Stimulated activated naive CD8-positive, alpha-beta T cell treated with anti-CD3 and anti-CD28 coated beads, Interleukin-15, amount 100 ng/mL, for 72 hours (primary cell): ENCODE data around the gene NECTIN1.

ENCODE experiments used
- ATAC-seq: fragments of 150-1000 bp; cut with Tn5 transposase; 2 replicates; pipeline ENCODE4 v1.10.0; 2021; ENCODE audit warnings: mild to moderate bottlenecking, moderate library complexity
- DNase-seq, 2 donors: peaks; one replicate each; pipeline ENCODE4 v3.0.0; 2021 to 2022
- H3K27ac Mint-ChIP-seq, 2 donors: one replicate each; pipeline ENCODE4 v1.8.0; 2022; ENCODE audit warnings: mild to moderate bottlenecking in 2 of 2, mixed read lengths in 2 of 2, moderate library complexity in 2 of 2
- H3K27me3 Mint-ChIP-seq: one replicate; pipeline ENCODE4 v1.8.0; 2022; ENCODE audit warnings: mixed read lengths
- H3K4me1 Mint-ChIP-seq: one replicate; pipeline ENCODE4 v1.8.0; 2022; ENCODE audit warnings: mild to moderate bottlenecking, mixed read lengths
- H3K4me3 Mint-ChIP-seq, 2 donors: one replicate each; pipeline ENCODE4 v1.8.0; 2022; ENCODE audit warnings: mild to moderate bottlenecking in 2 of 2, mixed read lengths in 2 of 2, moderate library complexity in 1 of 2
- H3K9me3 Mint-ChIP-seq, 2 donors: one replicate each; pipeline ENCODE4 v1.8.0; 2022; ENCODE audit warnings: mixed read lengths in 2 of 2

The NECTIN1 gene

DNA sequence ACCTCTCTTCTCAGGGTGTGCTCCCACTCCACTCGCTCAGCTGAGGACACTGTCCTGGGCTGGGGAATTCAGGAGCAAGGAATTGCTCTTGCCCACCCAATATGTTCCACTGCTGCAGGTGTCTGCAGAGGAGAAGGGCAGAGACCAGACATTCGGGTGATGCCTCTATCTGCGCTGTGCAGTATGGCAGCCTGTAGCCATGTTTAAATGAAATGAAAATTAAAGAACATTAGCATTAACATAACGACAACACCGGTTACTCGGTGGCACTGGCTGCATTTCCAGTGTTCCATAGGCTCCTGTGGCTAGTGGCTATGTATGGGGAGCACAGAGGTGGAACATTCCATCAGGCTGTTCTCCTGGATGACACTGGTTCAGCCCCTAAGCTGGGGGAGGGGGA lies 104.4 kb downstream of the NECTIN1 start:
- no peak overlapping the region for H3K27ac Mint-ChIP-seq
- H3K27me3 Mint-ChIP-seq = peaks cover 52% of the 10 kb centered on the region
- no peak overlapping the region for H3K4me3 Mint-ChIP-seq
- H3K4me1 Mint-ChIP-seq = peaks cover 5% of the 10 kb centered on the region
- ATAC-seq (no peak), DNase-seq (no peak)
- no peaks in the 10 kb centered on the region for H3K9me3 Mint-ChIP-seq

DNA sequence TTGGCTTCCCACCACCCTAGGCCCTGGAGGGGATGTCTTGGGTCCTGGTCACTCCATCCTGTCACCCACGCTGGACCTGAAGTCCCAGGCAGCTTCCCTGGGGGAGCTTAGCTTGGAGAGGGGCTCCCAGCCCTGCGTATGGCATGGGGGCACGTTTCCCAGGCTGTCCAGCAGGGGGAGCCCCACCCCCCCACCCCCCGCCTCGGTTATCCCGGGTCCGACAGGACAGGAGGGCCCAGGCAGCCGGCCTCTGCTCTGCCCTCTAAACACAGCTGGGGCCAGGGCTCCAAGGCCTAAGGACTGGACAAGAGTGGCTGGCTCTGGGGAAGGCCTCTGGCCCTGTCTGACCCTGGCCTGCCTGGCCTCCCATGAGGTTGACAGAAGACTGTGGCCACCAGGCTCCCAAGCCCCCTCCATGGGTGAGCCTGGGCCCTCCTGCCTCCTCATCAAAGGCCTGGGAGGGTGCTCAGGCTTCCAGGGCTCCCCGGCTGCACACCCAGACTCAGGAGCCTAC lies 104.8 kb downstream of the NECTIN1 start:
- no peak overlapping the region for H3K4me3 Mint-ChIP-seq
- ATAC-seq (no peak), DNase-seq (peak in 1 of 2 donors; percentile 5)
- no peak overlapping the region for H3K27ac Mint-ChIP-seq
- peaks cover 5% of the 10 kb centered on the region for H3K4me1 Mint-ChIP-seq
- no peaks in the 10 kb centered on the region for H3K9me3 Mint-ChIP-seq
- H3K27me3 Mint-ChIP-seq = peaks cover 49% of the 10 kb centered on the region

DNA sequence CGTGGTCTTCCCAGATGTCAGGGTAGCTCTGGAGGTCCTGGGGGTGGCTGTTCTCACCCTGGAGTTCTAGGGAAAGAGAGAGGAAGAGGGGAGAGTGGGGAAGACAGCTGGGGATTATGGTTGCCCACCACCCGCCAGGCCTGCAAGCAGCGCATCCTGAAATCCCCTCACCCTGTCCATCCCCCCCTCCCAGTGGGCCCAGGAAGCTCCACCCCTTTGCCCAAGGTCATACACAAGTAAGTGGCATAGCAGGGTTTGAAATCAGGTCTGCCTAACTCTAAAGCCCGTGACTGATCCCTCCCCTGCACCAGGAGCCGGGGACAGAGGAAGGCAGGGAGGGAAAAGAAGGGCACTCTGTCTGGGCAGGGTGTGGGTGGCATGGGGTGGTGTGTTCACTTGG lies 105.3 kb downstream of the NECTIN1 start:
- DNase-seq = no peak
- H3K27ac Mint-ChIP-seq = peak overlapping the region in 1 of 2 donors; percentile 36
- peaks cover 5% of the 10 kb centered on the region for H3K4me1 Mint-ChIP-seq
- H3K27me3 Mint-ChIP-seq = peaks cover 48% of the 10 kb centered on the region
- H3K4me3 Mint-ChIP-seq = no peak overlapping the region
- H3K9me3 Mint-ChIP-seq = no peaks in the 10 kb centered on the region
- ATAC-seq = no peak

DNA sequence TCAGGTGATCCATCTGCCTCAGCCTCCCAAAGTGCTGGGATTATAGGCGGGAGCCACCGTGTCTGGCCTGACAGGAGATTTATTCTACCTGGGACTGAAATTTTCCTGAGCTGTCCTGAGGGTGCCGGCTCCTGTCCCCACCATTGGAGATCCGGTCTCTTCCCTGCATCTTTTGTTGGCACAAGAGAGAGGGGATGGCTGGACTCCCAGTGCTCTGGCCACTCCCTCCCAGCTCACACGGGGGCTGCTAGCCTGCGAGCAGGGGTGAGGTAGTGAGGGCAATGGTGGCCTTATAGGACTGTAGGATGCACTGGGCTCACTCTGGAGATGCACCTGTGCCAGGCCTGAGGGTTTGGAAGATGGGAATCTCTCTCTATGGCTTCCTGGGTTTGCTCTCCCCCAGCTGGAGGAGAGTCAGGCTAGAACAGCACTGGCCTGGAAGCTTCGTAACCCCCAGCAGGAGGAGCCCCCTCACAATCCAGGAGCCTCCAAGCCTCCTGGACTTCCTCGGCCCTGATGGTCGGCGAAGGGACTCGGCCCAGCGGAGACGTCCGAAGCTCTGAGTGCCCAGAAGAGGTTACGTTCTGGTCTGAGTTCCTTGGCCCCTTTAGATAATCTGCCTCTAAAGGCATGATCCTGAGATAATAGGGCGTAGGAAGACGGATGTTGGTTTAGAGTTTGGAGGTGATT lies 106.4 kb downstream of the NECTIN1 start:
- Mint-ChIP-seq H3K27me3 (peaks cover 43% of the 10 kb centered on the region), H3K27ac (no peak overlapping the region), H3K9me3 (no peaks in the 10 kb centered on the region), H3K4me1 (peaks cover 5% of the 10 kb centered on the region), H3K4me3 (no peak overlapping the region)
- ATAC-seq (no peak), DNase-seq (no peak)

DNA sequence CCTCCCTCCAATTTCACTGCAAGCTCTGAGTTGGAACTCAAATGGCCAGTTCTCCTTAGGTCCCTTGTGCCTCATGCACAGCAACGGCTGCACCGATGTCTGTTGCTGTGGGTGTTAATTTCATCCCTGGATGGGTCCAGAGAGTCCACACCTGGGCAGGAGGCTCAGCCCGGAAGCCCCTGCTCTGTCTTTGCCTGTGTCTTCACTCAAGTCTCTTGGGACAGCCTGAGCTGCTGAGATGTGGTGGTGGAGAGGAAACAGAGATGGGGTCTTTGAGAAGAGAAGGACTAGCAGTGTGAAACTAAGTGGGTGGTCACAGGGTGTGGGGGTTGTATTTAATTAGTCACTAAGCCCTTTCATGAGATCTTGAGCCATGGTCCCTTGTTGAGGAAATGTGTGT lies 109.3 kb downstream of the NECTIN1 start:
- Mint-ChIP-seq H3K4me3 (no peak overlapping the region), H3K9me3 (no peaks in the 10 kb centered on the region), H3K27me3 (peaks cover 25% of the 10 kb centered on the region), H3K4me1 (peaks cover 5% of the 10 kb centered on the region), H3K27ac (no peak overlapping the region)
- no peak for DNase-seq
- no peak for ATAC-seq

DNA sequence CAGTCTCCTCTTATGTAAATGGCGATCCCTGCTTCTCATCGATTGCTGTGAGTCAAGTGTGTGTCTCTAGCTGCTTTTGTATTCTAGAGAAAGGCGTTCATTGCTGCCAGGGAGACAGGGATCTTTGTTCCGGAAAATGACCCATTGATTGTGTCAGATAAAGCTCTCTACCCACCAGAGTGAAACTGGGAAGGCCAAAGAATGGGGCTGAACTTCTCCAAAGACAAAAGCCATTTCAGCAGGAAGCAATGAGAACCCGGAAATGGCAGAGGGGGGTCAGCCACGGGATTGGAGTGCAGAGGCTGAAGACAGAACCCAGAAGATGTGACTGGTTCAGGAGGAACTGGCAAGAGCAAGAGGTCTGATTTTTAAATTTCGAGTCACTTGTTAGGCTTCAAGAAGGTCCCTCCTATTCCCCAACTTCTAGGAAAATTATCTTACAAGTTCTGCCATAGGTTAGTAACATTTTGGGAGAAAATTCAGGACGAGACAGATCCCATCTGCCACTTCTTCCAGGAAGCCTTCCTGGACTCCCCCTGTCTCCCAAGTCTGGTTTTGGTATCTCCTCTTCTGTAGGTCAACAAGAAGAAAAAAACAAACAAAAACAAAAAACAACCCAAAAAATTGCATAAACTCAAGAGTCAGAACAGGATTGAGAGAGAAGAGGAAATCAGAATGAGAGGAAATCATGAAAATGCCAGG lies 110.6 kb downstream of the NECTIN1 start:
- Mint-ChIP-seq H3K9me3 (no peaks in the 10 kb centered on the region), H3K4me1 (peaks cover 2% of the 10 kb centered on the region), H3K27ac (peak overlapping the region in 1 of 2 donors; percentile 9), H3K4me3 (no peak overlapping the region), H3K27me3 (peaks cover 26% of the 10 kb centered on the region)
- no peak for DNase-seq
- ATAC-seq = no peak

DNA sequence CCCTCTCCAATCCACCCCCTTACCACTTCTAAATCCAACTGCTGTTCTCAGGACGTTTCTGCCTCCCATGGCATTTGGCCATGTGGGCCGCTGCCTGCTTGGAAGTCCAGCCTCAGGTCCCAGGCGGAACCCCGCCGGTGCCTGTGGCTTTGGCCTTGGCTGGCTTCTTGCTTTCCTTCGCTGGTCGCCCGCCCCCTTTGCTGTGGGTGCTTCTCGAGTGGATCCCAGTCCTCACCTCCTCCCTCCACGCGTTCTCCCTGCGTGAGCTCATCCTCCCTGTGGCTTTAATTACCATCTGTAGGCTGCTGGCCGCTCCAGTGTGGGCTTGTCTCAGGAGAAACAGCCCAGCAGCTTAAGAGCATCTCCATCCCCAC lies 111.7 kb downstream of the NECTIN1 start:
- Mint-ChIP-seq H3K4me1 (no peaks in the 10 kb centered on the region), H3K27me3 (peaks cover 26% of the 10 kb centered on the region), H3K27ac (no peak overlapping the region), H3K4me3 (no peak overlapping the region), H3K9me3 (no peaks in the 10 kb centered on the region)
- no peak for ATAC-seq
- no peak for DNase-seq

DNA sequence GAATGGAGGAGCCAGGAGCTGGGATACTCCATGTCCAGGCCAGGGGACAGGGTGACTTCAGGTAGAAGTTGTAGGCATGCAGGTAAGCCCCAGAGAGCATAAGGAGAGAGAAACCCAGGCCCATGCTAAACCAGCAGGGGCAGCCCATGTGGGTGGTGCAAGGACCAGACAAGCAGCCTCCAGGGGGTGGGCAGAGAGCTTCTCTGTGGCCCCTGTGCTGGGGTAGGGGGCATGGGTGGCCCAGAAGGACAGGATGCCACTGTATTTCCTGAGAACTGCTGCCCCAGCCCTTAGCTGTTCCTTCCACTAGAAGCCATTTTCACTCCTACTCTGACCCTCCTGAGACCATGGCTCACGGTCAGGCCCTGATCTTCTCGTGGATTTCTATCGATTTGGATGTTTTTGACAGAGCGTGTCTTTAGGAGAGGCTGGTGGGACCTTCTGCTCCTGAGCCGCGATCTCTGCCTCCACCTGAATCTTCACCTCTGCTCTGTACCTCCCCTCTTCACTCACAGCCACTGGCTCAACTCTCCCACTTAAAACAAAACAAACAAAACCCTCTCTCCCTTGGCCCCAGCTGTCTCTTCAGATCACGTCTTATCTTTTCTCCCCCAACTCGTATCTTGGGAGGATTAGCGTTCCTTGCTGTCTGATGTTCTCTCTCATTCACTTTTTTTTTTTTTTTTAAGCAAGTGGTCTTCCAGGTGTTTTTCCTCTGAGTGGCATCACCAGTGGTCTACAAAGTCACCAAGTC lies 112.2 kb downstream of the NECTIN1 start:
- H3K4me1 Mint-ChIP-seq = no peaks in the 10 kb centered on the region
- no peak overlapping the region for H3K4me3 Mint-ChIP-seq
- no peaks in the 10 kb centered on the region for H3K9me3 Mint-ChIP-seq
- ATAC-seq (peak; percentile 31), DNase-seq (no peak)
- H3K27ac Mint-ChIP-seq = peak overlapping the region in 1 of 2 donors; percentile 4
- H3K27me3 Mint-ChIP-seq = peaks cover 26% of the 10 kb centered on the region

DNA sequence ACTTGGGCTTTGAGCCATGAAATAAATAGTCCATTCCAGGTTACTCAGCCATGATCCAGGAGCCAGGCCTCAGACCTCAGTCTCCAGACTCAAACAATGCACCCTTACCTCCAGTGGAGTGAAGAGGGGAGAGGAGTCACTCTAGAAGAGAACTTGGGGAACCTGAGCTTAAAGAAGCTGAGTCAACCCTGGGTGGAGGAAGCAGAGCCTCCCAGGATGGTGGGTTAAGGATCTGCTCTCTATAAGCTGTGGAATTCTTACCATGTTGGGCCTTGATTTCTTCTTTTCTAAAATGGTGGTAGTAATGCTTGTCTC lies 113.2 kb downstream of the NECTIN1 start:
- no peak for ATAC-seq
- H3K4me1 Mint-ChIP-seq = no peaks in the 10 kb centered on the region
- H3K9me3 Mint-ChIP-seq = no peaks in the 10 kb centered on the region
- H3K4me3 Mint-ChIP-seq = no peak overlapping the region
- DNase-seq = no peak
- peaks cover 26% of the 10 kb centered on the region for H3K27me3 Mint-ChIP-seq
- H3K27ac Mint-ChIP-seq = peak overlapping the region in 1 of 2 donors; percentile 84

DNA sequence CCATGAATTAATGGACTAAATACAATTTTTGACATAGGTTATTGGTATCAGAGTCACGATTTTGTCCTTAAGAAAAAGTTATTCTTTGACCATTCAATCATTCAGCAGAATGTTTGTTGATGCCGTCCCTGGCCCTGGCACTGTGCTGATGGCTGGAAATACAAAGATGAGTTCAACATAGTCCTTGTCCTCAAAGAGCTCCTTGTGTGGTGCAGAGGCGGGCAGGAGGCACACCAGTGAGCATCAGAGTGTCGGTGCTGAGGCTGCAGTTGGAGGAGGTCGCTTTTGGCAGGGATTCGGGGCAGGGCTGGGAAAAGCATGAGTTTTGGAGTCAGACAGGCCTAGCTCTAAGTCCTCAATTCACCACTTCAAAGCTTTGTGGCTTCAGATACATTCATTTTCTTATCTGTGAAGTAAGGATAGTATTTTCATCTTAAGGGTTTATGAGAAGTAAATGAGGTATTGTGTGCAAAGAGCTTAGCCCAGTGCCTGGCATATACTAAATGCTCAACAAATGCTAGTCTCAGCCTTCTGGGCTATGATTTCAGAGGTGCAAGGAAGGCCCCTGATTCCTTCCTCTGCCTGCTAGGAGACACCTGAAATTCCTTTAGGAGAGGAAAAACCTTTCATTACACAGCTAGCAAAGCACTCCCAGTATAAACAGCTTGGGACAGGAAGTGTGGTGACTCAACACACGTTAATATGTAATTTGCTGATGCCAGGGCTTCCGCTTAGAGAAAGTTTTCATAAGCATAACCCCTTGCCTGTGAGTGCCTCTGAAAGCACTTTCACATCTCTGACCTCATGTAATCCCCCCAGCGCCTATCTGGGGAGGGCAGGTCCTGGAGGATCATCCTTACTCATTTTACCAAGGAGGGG lies 113.8 kb downstream of the NECTIN1 start:
- no peak for ATAC-seq
- no peak for DNase-seq
- Mint-ChIP-seq H3K4me3 (no peak overlapping the region), H3K9me3 (no peaks in the 10 kb centered on the region), H3K27me3 (peaks cover 26% of the 10 kb centered on the region), H3K4me1 (no peaks in the 10 kb centered on the region), H3K27ac (no peak overlapping the region)

DNA sequence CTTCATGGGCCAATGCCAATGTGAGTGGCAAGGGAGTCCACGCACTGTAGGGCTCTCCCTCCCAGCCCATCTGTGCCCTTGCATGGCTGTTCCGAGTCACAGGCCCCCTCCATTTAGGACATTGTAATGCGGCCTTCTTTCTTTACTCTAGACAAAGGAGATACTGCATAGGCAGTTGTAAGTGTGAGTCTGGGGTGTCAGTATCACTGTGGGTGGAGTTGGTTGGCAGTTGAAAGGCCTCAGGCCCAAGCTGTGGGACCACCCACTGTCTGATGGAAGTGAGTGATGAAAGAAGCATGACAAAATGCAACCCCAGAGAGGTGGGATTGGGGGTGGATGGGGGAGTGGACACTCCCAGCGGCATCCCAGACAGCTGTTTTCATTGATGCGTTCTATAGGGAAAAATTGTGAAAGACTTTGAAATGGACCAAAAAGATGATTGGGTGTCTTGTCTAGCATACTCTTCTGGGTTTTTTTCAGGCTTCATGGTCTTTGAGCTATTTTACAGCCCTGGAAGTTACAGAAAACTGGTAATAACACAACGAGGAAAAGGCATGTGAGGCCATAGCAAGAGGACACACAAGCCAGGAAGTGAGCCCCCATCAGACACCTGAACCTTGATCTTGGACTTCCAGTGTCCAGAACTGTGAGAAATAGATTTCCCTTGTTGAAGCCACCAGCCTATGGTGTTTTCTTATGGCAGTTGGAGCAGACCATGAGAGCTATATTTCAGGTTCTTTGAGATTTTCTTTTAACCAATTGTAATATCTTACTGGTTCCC lies 114.6 kb downstream of the NECTIN1 start:
- H3K4me1 Mint-ChIP-seq = no peaks in the 10 kb centered on the region
- no peaks in the 10 kb centered on the region for H3K9me3 Mint-ChIP-seq
- H3K27ac Mint-ChIP-seq = no peak overlapping the region
- H3K27me3 Mint-ChIP-seq = peaks cover 26% of the 10 kb centered on the region
- H3K4me3 Mint-ChIP-seq = no peak overlapping the region
- DNase-seq (no peak), ATAC-seq (no peak)

DNA sequence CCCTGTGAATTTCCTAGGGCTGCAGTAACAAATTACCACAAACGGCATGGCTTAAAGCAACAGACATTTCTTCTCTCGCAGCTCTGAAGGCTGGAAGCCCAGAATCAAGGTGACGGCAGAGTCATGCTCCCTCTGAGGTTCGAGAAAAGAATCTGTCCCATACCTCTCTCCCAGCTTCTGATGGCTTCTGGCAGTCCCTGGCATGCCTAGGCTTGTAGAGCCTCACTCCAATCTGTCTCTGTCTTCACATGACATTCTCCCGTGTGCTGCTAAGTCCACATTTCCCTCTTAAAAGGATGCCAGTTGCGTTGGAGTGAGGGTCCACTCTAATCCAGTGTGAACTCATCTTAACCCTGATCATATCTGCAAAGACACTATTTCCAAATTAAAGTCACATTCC lies 116.2 kb downstream of the NECTIN1 start:
- Mint-ChIP-seq H3K27ac (no peak overlapping the region), H3K9me3 (no peaks in the 10 kb centered on the region), H3K4me3 (no peak overlapping the region), H3K27me3 (peaks cover 25% of the 10 kb centered on the region), H3K4me1 (no peaks in the 10 kb centered on the region)
- ATAC-seq (no peak), DNase-seq (no peak)

DNA sequence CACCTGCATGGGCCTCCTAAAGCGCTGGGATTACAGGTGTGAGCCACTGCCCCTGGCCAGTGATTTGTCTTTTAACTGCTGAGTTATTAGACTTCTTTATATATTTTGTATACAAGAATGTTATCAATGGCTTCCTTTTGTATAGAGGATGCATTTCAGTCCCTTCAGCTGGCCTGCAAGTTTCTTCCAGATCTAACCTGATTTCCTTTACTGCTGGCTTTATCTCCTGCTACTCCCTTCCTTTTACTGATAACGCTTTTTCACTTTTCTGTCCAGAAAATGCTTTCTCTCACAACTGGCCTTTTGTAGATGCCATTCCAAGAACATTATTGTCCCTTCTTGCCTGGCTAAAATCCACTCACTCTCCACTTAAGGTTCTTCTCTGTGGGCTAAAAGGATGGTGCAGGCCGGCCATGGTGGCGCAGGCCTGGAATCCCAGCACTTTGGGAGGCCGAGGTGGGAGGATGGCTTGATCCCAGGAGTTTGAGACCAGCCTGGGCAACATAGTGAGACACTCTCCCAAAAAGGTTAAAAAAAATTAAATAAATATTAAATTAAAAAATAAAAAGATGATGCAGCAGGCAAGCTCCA lies 118.1 kb downstream of the NECTIN1 start:
- H3K27me3 Mint-ChIP-seq = peaks cover 37% of the 10 kb centered on the region
- DNase-seq (no peak), ATAC-seq (no peak)
- no peaks in the 10 kb centered on the region for H3K4me1 Mint-ChIP-seq
- no peaks in the 10 kb centered on the region for H3K9me3 Mint-ChIP-seq
- no peak overlapping the region for H3K27ac Mint-ChIP-seq
- no peak overlapping the region for H3K4me3 Mint-ChIP-seq

DNA sequence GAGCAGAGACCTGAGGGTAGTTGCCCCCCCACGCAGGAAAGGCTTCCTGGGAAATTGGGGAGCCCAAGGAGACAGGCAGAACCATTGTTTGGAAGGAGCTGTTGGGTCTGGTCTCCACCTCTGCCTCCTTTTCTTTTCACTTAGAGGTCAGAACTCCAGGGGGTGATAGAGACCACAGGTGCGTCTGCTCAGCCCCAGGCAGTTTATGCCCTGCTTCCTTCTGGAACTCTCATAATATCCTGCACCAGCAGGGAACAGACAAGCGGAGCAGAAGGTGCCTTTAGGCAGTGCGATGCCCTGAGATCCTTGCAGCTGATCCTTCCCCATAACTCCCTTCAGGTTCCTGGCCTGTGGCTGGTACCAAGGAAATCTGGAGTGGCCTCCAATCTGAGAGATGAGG lies 120.2 kb downstream of the NECTIN1 start:
- Mint-ChIP-seq H3K27ac (no peak overlapping the region), H3K9me3 (no peaks in the 10 kb centered on the region), H3K27me3 (peaks cover 46% of the 10 kb centered on the region), H3K4me1 (no peaks in the 10 kb centered on the region), H3K4me3 (no peak overlapping the region)
- DNase-seq (no peak), ATAC-seq (no peak)
